ENCODE results near the gene MRPL2.

GRCh38 chr6:43090559-43090956 lies 31.3 kb upstream of the MRPL2 start:
- TF ChIP-seq, protein P1, sequence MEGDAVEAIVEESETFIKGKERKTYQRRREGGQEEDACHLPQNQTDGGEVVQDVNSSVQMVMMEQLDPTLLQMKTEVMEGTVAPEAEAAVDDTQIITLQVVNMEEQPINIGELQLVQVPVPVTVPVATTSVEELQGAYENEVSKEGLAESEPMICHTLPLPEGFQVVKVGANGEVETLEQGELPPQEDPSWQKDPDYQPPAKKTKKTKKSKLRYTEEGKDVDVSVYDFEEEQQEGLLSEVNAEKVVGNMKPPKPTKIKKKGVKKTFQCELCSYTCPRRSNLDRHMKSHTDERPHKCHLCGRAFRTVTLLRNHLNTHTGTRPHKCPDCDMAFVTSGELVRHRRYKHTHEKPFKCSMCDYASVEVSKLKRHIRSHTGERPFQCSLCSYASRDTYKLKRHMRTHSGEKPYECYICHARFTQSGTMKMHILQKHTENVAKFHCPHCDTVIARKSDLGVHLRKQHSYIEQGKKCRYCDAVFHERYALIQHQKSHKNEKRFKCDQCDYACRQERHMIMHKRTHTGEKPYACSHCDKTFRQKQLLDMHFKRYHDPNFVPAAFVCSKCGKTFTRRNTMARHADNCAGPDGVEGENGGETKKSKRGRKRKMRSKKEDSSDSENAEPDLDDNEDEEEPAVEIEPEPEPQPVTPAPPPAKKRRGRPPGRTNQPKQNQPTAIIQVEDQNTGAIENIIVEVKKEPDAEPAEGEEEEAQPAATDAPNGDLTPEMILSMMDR (IDR thresholded peaks at IDR 0.05; ENCODE audit: poor library complexity, severe bottlenecking) = no peak
- TF ChIP-seq EP300 (conservative IDR thresholded peaks at IDR 0.05; ENCODE audit: poor library complexity, severe bottlenecking) = no peak
- TF ChIP-seq, protein P2, sequence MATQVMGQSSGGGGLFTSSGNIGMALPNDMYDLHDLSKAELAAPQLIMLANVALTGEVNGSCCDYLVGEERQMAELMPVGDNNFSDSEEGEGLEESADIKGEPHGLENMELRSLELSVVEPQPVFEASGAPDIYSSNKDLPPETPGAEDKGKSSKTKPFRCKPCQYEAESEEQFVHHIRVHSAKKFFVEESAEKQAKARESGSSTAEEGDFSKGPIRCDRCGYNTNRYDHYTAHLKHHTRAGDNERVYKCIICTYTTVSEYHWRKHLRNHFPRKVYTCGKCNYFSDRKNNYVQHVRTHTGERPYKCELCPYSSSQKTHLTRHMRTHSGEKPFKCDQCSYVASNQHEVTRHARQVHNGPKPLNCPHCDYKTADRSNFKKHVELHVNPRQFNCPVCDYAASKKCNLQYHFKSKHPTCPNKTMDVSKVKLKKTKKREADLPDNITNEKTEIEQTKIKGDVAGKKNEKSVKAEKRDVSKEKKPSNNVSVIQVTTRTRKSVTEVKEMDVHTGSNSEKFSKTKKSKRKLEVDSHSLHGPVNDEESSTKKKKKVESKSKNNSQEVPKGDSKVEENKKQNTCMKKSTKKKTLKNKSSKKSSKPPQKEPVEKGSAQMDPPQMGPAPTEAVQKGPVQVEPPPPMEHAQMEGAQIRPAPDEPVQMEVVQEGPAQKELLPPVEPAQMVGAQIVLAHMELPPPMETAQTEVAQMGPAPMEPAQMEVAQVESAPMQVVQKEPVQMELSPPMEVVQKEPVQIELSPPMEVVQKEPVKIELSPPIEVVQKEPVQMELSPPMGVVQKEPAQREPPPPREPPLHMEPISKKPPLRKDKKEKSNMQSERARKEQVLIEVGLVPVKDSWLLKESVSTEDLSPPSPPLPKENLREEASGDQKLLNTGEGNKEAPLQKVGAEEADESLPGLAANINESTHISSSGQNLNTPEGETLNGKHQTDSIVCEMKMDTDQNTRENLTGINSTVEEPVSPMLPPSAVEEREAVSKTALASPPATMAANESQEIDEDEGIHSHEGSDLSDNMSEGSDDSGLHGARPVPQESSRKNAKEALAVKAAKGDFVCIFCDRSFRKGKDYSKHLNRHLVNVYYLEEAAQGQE (IDR thresholded peaks at IDR 0.05; ENCODE audit: borderline replicate concordance) = no peak
- TF ChIP-seq EZH2 (IDR thresholded peaks at IDR 0.05; ENCODE audit: borderline replicate concordance, insufficient read depth, low read length, poor library complexity, severe bottlenecking) = no peak
- no peak for TF ChIP-seq POLR2AphosphoS5 (IDR thresholded peaks at IDR 0.05)
- TF ChIP-seq RAD21 (conservative IDR thresholded peaks at IDR 0.05) = no peak
- TF ChIP-seq TAF1 (IDR thresholded peaks at IDR 0.05; ENCODE audit: low read depth) = no peak
